Stimulated activated CD4-positive, alpha-beta T cell treated with anti-CD3 and anti-CD28 coated beads, Interleukin-2, amount 100 ng/mL, for 48 hours (primary cell): Measurements from ENCODE around the gene AGMO.

Experiments
- DNase-seq, 2 donors: peaks; one replicate each; pipeline ENCODE4 v3.0.0-alpha.2; 2020

The AGMO gene

GRCh38 chr7:15494711-15495110 is 67.1 kb downstream of the AGMO start:
- no peak for DNase-seq

- no peak for DNase-seq
These were observed 70.5 kb downstream of the AGMO start for GRCh38 chr7:15491361-15491760.

- no peak for DNase-seq
These were observed 71.5 kb downstream of the AGMO start for GRCh38 chr7:15490291-15490690.

GRCh38 chr7:15489861-15490260 is 72.0 kb downstream of the AGMO start:
- no peak for DNase-seq

GRCh38 chr7:15489383-15489782 is 72.4 kb downstream of the AGMO start:
- no peak for DNase-seq

- no peak for DNase-seq
These were observed 73.4 kb downstream of the AGMO start for GRCh38 chr7:15488401-15488800.

- no peak for DNase-seq
These were observed 73.9 kb downstream of the AGMO start for GRCh38 chr7:15487896-15488295.

- no peak for DNase-seq
These were observed 75.8 kb downstream of the AGMO start for GRCh38 chr7:15485998-15486397.

- DNase-seq = no peak
These were observed 76.4 kb downstream of the AGMO start for GRCh38 chr7:15485431-15485830.

- no peak for DNase-seq
These were observed 80.7 kb downstream of the AGMO start for GRCh38 chr7:15481132-15481531.

- no peak for DNase-seq
These were observed 83.4 kb downstream of the AGMO start for GRCh38 chr7:15478401-15478800.

- no peak for DNase-seq
These were observed 85.3 kb downstream of the AGMO start for GRCh38 chr7:15476531-15476918.

- DNase-seq = no peak
These were observed 85.8 kb downstream of the AGMO start for GRCh38 chr7:15475808-15476530.

- DNase-seq = no peak
These were observed 90.2 kb downstream of the AGMO start for GRCh38 chr7:15471669-15471950.

- DNase-seq = no peak
These were observed 90.8 kb downstream of the AGMO start for GRCh38 chr7:15470825-15471668.

- DNase-seq = no peak
These were observed 97.1 kb downstream of the AGMO start for GRCh38 chr7:15464667-15465121.

GRCh38 chr7:15463801-15464666 is 97.8 kb downstream of the AGMO start:
- no peak for DNase-seq

- no peak for DNase-seq
These were observed 99.0 kb downstream of the AGMO start for GRCh38 chr7:15462721-15463389.

GRCh38 chr7:15461576-15461975 is 100.2 kb downstream of the AGMO start:
- DNase-seq = no peak

- DNase-seq = no peak
These were observed 102.7 kb downstream of the AGMO start for GRCh38 chr7:15459018-15459615.

GRCh38 chr7:15457990-15458955 is 103.5 kb downstream of the AGMO start:
- DNase-seq = no peak
